Breast epithelium (tissue), 4 donors: ENCODE data around the gene IGSF3. TPM values are rescaled to one million over a fixed set of nuclear protein-coding genes. Genes with fewer than 3 reads are reported as not detected.

Experiments
- DNase-seq, 2 donors: peaks; one replicate each; pipeline ENCODE4 v3.0.0-alpha.2; 2019; ENCODE audit warnings: low spot score in 2 of 2
- H3K27ac ChIP-seq, 2 donors: fragments of 200-600 bp; sonication (generic) in 1 of 2; one replicate each; pipeline ENCODE4 v1.5.1; 2016 to 2019; ENCODE audit warnings: mild to moderate bottlenecking in 1 of 2
- H3K27me3 ChIP-seq, 2 donors: fragments of 200-600 bp; sonication (generic) in 1 of 2; one replicate each; pipeline versions ENCODE4 v1.5.1 to v1.6.0; 2017 to 2019; ENCODE audit warnings: control low read depth in 1 of 2, mild to moderate bottlenecking in 1 of 2
- H3K36me3 ChIP-seq: fragments of 200-600 bp; one replicate; pipeline ENCODE4 v1.5.1; 2019
- H3K4me1 ChIP-seq, 2 donors: fragments of 200-600 bp; sonication (generic); one replicate each; pipeline ENCODE4 v1.5.1; 2016 to 2019; ENCODE audit warnings: control low read depth in 1 of 2
- H3K4me3 ChIP-seq, 3 donors: fragments of 200-600 bp; sonication (generic); 1 replicate in 2 of 3; 2 replicates in 1 of 3; pipeline ENCODE4 v1.5.1; 2016 to 2019; ENCODE audit warnings: mild to moderate bottlenecking in 3 of 3, moderate library complexity in 2 of 3
- H3K9me3 ChIP-seq, 2 donors: fragments of 200-600 bp; sonication (generic) in 1 of 2; one replicate each; pipeline ENCODE4 v1.5.1; 2016 to 2019; ENCODE audit warnings: control low read depth in 1 of 2
- POLR2A ChIP-seq: fragments of 450-650 bp; IDR thresholded peaks from one replicate; pipeline ENCODE4 v1.6.1; 2016; ENCODE audit warnings: antibody characterized with exemption, mild to moderate bottlenecking, moderate library complexity
- POLR2AphosphoS5 ChIP-seq, 3 donors: sonication (generic); formaldehyde crosslinking; IDR thresholded peaks; one replicate each; pipeline ENCODE4 v1.6.1; 2017; ENCODE audit warnings: antibody characterized with exemption in 3 of 3
- intact Hi-C: fragments of 100-400 bp; cut with DNase I; formaldehyde crosslinking; loops from one replicate; pipeline ENCODE4 v1.15.1; 2023; ENCODE audit warnings: low total_unique reads
- total RNA-seq, 3 donors: library from RNA; depleted of rRNA; stranded (reverse); fragments of >200 nt; gene quantifications; one replicate each; pipeline ENCODE4 v1.1.0, GENCODE V29; 2016
- TF ChIP-seq, protein P1 (sequence below), 3 donors: fragments of 450-650 bp; IDR thresholded peaks; one replicate each; pipeline ENCODE4 v1.5.1; 2016 to 2017; ENCODE audit warnings: antibody characterized with exemption in 3 of 3, mild to moderate bottlenecking in 3 of 3, moderate library complexity in 3 of 3

Gene IGSF3
- total RNA-seq, 3 donors from 2014 or later: 1.1 to 21.6 (median 19.6) TPM

- peak overlapping the region; percentile 56 to 85 (median 73) for H3K4me3 ChIP-seq
- no peak for TF ChIP-seq POLR2A
- no peak for TF ChIP-seq POLR2AphosphoS5 (IDR thresholded peaks at IDR 0.05)
- TF ChIP-seq, protein P1, sequence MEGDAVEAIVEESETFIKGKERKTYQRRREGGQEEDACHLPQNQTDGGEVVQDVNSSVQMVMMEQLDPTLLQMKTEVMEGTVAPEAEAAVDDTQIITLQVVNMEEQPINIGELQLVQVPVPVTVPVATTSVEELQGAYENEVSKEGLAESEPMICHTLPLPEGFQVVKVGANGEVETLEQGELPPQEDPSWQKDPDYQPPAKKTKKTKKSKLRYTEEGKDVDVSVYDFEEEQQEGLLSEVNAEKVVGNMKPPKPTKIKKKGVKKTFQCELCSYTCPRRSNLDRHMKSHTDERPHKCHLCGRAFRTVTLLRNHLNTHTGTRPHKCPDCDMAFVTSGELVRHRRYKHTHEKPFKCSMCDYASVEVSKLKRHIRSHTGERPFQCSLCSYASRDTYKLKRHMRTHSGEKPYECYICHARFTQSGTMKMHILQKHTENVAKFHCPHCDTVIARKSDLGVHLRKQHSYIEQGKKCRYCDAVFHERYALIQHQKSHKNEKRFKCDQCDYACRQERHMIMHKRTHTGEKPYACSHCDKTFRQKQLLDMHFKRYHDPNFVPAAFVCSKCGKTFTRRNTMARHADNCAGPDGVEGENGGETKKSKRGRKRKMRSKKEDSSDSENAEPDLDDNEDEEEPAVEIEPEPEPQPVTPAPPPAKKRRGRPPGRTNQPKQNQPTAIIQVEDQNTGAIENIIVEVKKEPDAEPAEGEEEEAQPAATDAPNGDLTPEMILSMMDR (IDR thresholded peaks at IDR 0.05): no peak
- DNase-seq: no peak
- no peaks in the 10 kb centered on the region for H3K4me1 ChIP-seq
- H3K27me3 ChIP-seq: no peaks in the 10 kb centered on the region
- no peaks in the 10 kb centered on the region for H3K36me3 ChIP-seq
- no peaks in the 10 kb centered on the region for H3K9me3 ChIP-seq
- H3K27ac ChIP-seq: peak overlapping the region; percentile 60 to 68
- intact Hi-C loops: no loop called here
These were observed 407 bp downstream of the IGSF3 start for GRCh38 chr1:116667078-116667574.

- intact Hi-C loops: no loop called here
- no peaks in the 10 kb centered on the region for H3K4me1 ChIP-seq
- TF ChIP-seq, protein P1 (IDR thresholded peaks at IDR 0.05): no peak
- no peak for TF ChIP-seq POLR2A
- TF ChIP-seq POLR2AphosphoS5 (IDR thresholded peaks at IDR 0.05): no peak
- H3K27ac ChIP-seq: peak overlapping the region in 1 of 2 donors; percentile 60
- H3K9me3 ChIP-seq: no peaks in the 10 kb centered on the region
- H3K27me3 ChIP-seq: no peaks in the 10 kb centered on the region
- peak overlapping the region; percentile 56 to 85 (median 73) for H3K4me3 ChIP-seq
- H3K36me3 ChIP-seq: no peaks in the 10 kb centered on the region
- DNase-seq: no peak
These were observed 1.1 kb downstream of the IGSF3 start for GRCh38 chr1:116666187-116667077.

DNA sequence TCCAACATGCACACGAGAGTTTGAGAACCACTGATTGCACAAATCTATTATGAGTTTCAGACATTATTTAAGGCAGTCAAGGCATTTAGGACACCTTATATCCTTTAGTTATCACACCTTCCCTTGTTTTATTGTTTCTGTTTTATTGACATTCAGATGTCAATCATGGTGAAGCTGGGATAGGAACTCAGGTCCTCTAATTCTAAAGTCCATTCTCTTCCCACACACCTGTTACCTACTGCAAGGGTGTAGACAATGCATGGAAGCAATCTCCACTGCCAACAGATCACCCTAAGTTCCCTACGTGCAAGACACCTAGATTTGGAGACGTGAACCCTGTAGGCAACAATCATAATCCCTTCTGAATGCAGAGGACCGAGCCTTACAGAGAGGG lies 2.6 kb downstream of the IGSF3 start:
- H3K36me3 ChIP-seq: no peaks in the 10 kb centered on the region
- TF ChIP-seq POLR2AphosphoS5 (IDR thresholded peaks at IDR 0.05) (no peak), POLR2A (no peak)
- TF ChIP-seq, protein P1 (IDR thresholded peaks at IDR 0.05): no peak
- intact Hi-C loops: no loop called here
- no peaks in the 10 kb centered on the region for H3K9me3 ChIP-seq
- no peaks in the 10 kb centered on the region for H3K27me3 ChIP-seq
- no peaks in the 10 kb centered on the region for H3K4me1 ChIP-seq
- no peak overlapping the region for H3K4me3 ChIP-seq
- DNase-seq: no peak
- H3K27ac ChIP-seq: no peak overlapping the region

- intact Hi-C loops: no loop called here
- no peaks in the 10 kb centered on the region for H3K4me1 ChIP-seq
- no peak overlapping the region for H3K27ac ChIP-seq
- H3K4me3 ChIP-seq: no peak overlapping the region
- H3K9me3 ChIP-seq: no peaks in the 10 kb centered on the region
- H3K27me3 ChIP-seq: no peaks in the 10 kb centered on the region
- no peak for DNase-seq
- no peak for TF ChIP-seq POLR2A
- TF ChIP-seq POLR2AphosphoS5 (IDR thresholded peaks at IDR 0.05): no peak
- TF ChIP-seq, protein P1 (IDR thresholded peaks at IDR 0.05): no peak
- H3K36me3 ChIP-seq: no peaks in the 10 kb centered on the region
These were observed 3.1 kb downstream of the IGSF3 start for GRCh38 chr1:116664366-116664977.

DNA sequence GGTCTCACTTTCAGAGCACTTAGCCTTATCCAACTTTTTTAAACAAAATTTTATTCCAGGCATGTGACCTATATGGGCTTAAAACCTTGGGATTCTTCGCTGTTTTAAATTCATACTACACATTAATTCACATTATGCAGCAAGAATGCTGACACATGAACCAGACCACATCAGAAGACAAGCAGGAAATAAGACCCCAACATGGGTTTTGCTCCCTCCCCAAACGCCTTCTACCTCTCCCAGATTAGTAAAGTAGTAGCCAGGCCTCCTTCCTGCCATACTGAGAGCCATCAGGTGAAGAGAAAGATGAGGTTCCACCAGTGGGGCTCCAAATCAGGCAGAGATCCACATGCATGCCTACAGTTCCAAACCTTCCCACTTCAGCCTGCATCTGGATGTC lies 3.7 kb downstream of the IGSF3 start:
- Histone ChIP-seq H3K36me3 (no peaks in the 10 kb centered on the region), H3K4me3 (no peak overlapping the region), H3K27ac (no peak overlapping the region), H3K9me3 (no peaks in the 10 kb centered on the region), H3K4me1 (no peaks in the 10 kb centered on the region), H3K27me3 (no peaks in the 10 kb centered on the region)
- DNase-seq: no peak
- TF ChIP-seq, protein P1 (IDR thresholded peaks at IDR 0.05): no peak
- TF ChIP-seq POLR2AphosphoS5 (IDR thresholded peaks at IDR 0.05) (no peak), POLR2A (no peak)
- intact Hi-C loops: no loop called here
